MM.1S (cell line): ENCODE data around the gene TRDN.

ENCODE experiments used
- DNase-seq: peaks from one replicate; pipeline ENCODE4 v3.0.0-alpha.2; 2015
- H2AFZ ChIP-seq: fragments of 300-600 bp; sonication (generic); 2 replicates; pipeline ENCODE4 v1.6.0; 2016; ENCODE audit warnings: antibody characterized with exemption, low read length
- H3F3A ChIP-seq: fragments of 300-600 bp; sonication (generic); 2 replicates; pipeline ENCODE4 v1.6.1; 2016; ENCODE audit warnings: mild to moderate bottlenecking, antibody characterized with exemption, low read length, moderate library complexity, mixed read lengths; ENCODE audit not compliant: insufficient read depth
- H3K27ac ChIP-seq: fragments of 300-600 bp; sonication (generic); 2 replicates; pipeline ENCODE4 v1.5.1; 2016; ENCODE audit warnings: mild to moderate bottlenecking, low read length
- H3K27me3 ChIP-seq: fragments of 300-600 bp; sonication (generic); replicated peaks from 2 replicates; pipeline ENCODE4 v1.6.0; 2016; ENCODE audit warnings: low read length; ENCODE audit not compliant: insufficient read depth
- H3K36me3 ChIP-seq: fragments of 300-600 bp; sonication (generic); replicated peaks from 2 replicates; pipeline ENCODE4 v1.6.1; 2016; ENCODE audit warnings: mild to moderate bottlenecking, low read length, mixed read lengths; ENCODE audit not compliant: insufficient read depth
- H3K4me1 ChIP-seq: fragments of 300-600 bp; sonication (generic); 2 replicates; pipeline ENCODE4 v1.6.1; 2016; ENCODE audit warnings: low read length, mixed read lengths
- H3K4me2 ChIP-seq: fragments of 300-600 bp; sonication (generic); 2 replicates; pipeline ENCODE4 v1.6.0; 2016; ENCODE audit warnings: low read depth, low read length
- H3K4me3 ChIP-seq: fragments of 300-600 bp; sonication (generic); 2 replicates; pipeline ENCODE4 v1.5.1; 2016; ENCODE audit warnings: low read length, mixed read lengths
- H3K79me2 ChIP-seq: fragments of 300-600 bp; sonication (generic); 2 replicates; pipeline ENCODE4 v1.6.1; 2016; ENCODE audit warnings: mixed run types, low read length, mixed read lengths
- H3K9ac ChIP-seq: fragments of 300-600 bp; sonication (generic); 2 replicates; pipeline ENCODE4 v1.6.1; 2016; ENCODE audit warnings: low read length, mixed read lengths
- H3K9me2 ChIP-seq: fragments of 300-600 bp; sonication (generic); replicated peaks from 2 replicates; pipeline ENCODE4 v1.6.1; 2016; ENCODE audit warnings: mild to moderate bottlenecking, low read length, mixed read lengths; ENCODE audit not compliant: insufficient read depth
- H3K9me3 ChIP-seq: fragments of 300-600 bp; sonication (generic); replicated peaks from 2 replicates; pipeline ENCODE4 v1.6.1; 2016; ENCODE audit warnings: mild to moderate bottlenecking, low read length, mixed read lengths; ENCODE audit not compliant: insufficient read depth
- H4K20me1 ChIP-seq: fragments of 300-600 bp; sonication (generic); 2 replicates; pipeline ENCODE4 v1.6.1; 2016; ENCODE audit warnings: mild to moderate bottlenecking, low read length, moderate library complexity, mixed read lengths; ENCODE audit not compliant: insufficient read depth
- CTCF ChIP-seq: fragments of 300-600 bp; sonication (generic); IDR thresholded peaks from 2 replicates; pipeline ENCODE4 v1.5.1; 2016; ENCODE audit warnings: antibody characterized with exemption, low read length, mixed read lengths
- EZH2 ChIP-seq: fragments of 300-600 bp; sonication (generic); optimal IDR thresholded peaks from 2 replicates; pipeline ENCODE3; 2017; ENCODE audit warnings: low read depth, mild to moderate bottlenecking, antibody characterized with exemption, low read length, mixed read lengths
- EZH2phosphoT487 ChIP-seq: fragments of 300-600 bp; sonication (generic); IDR thresholded peaks from 2 replicates; pipeline ENCODE4 v1.6.1; 2018; ENCODE audit warnings: antibody characterized with exemption, low read length

TRDN gene

GRCh38 chr6:123333000-123333756 lies 303.6 kb downstream of the TRDN start:
- Histone ChIP-seq H3K9ac (no peak overlapping the region), H3K9me2 (no peaks in the 10 kb centered on the region), H3F3A (no peaks in the 10 kb centered on the region), H3K4me3 (no peak overlapping the region), H4K20me1 (no peaks in the 10 kb centered on the region), H3K27ac (no peak overlapping the region), H3K27me3 (no peaks in the 10 kb centered on the region), H2AFZ (no peak overlapping the region), H3K4me2 (no peak overlapping the region), H3K79me2 (no peaks in the 10 kb centered on the region), H3K36me3 (no peaks in the 10 kb centered on the region), H3K9me3 (no peaks in the 10 kb centered on the region), H3K4me1 (no peaks in the 10 kb centered on the region)
- DNase-seq = no peak
- no peak for TF ChIP-seq CTCF
- no peak for TF ChIP-seq EZH2phosphoT487
- TF ChIP-seq EZH2 = no peak

- no peak overlapping the region for H3K27ac ChIP-seq
- no peak overlapping the region for H3K4me2 ChIP-seq
- H3K4me1 ChIP-seq = no peaks in the 10 kb centered on the region
- H4K20me1 ChIP-seq = no peaks in the 10 kb centered on the region
- no peak for DNase-seq
- H3K36me3 ChIP-seq = no peaks in the 10 kb centered on the region
- no peaks in the 10 kb centered on the region for H3F3A ChIP-seq
- H3K9me3 ChIP-seq = no peaks in the 10 kb centered on the region
- TF ChIP-seq EZH2phosphoT487 = no peak
- no peak for TF ChIP-seq EZH2
- TF ChIP-seq CTCF = no peak
- no peak overlapping the region for H3K9ac ChIP-seq
- no peak overlapping the region for H3K4me3 ChIP-seq
- H3K9me2 ChIP-seq = no peaks in the 10 kb centered on the region
- no peaks in the 10 kb centered on the region for H3K79me2 ChIP-seq
- H2AFZ ChIP-seq = no peak overlapping the region
- no peaks in the 10 kb centered on the region for H3K27me3 ChIP-seq
These were observed 304.7 kb downstream of the TRDN start for GRCh38 chr6:123332070-123332469.

- DNase-seq = no peak
- Histone ChIP-seq H3K27ac (no peak overlapping the region), H3K79me2 (no peaks in the 10 kb centered on the region), H3K9ac (no peak overlapping the region), H3K4me2 (no peak overlapping the region), H2AFZ (no peak overlapping the region), H3K9me2 (no peaks in the 10 kb centered on the region), H3K36me3 (no peaks in the 10 kb centered on the region), H3F3A (no peaks in the 10 kb centered on the region), H3K27me3 (no peaks in the 10 kb centered on the region), H3K4me3 (no peak overlapping the region), H3K9me3 (no peaks in the 10 kb centered on the region), H3K4me1 (no peaks in the 10 kb centered on the region), H4K20me1 (no peaks in the 10 kb centered on the region)
- TF ChIP-seq EZH2phosphoT487 (no peak), EZH2 (no peak), CTCF (peak; percentile 13; the same call in 1 of the 2 replicates)
These were observed 307.4 kb downstream of the TRDN start for GRCh38 chr6:123329337-123329736.
